Hepatocyte (in vitro differentiated cells): ENCODE measurements around the gene HOXD11.

Source experiments
- EZH2 ChIP-seq: fragments of 200-600 bp; sonication (generic); IDR thresholded peaks from 2 replicates; pipeline ENCODE4 v1.6.1; 2016; ENCODE audit warnings: antibody characterized with exemption, mild to moderate bottlenecking, borderline replicate concordance
- EZH2phosphoT487 ChIP-seq: fragments of 200-600 bp; sonication (generic); IDR thresholded peaks from one replicate; pipeline ENCODE4 v1.6.1; 2018; ENCODE audit warnings: antibody characterized with exemption, mild to moderate bottlenecking, low read depth, moderate library complexity; ENCODE audit not compliant: unreplicated experiment, severe bottlenecking
- TF ChIP-seq, protein P1 (sequence below): fragments of 200-600 bp; sonication (generic); IDR thresholded peaks from 2 replicates; pipeline ENCODE4 v1.5.1; 2016; ENCODE audit warnings: antibody characterized with exemption, mild to moderate bottlenecking; ENCODE audit not compliant: poor library complexity

DNA sequence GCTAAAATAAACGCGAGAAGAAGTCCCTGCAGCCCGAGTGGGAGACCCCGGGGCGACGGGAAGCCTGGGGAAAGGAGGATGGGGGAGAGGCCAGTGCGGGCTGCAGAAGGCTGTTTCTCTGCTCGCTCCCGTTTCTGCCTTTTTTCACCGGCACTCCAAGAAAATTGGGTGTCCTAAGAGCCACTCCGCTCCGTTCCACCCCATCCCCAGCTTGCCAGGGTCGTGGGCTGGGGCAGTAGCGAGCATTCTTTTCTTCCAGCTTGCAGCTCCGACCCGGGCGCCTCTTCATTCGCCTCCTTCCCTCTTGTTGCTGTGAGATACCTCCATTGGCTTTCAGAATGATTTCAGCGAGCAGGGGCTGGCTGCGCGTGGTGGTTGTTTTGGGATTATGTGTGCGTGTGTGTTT, 51.1 kb downstream of the HOXD11 start:
- TF ChIP-seq, protein P1, sequence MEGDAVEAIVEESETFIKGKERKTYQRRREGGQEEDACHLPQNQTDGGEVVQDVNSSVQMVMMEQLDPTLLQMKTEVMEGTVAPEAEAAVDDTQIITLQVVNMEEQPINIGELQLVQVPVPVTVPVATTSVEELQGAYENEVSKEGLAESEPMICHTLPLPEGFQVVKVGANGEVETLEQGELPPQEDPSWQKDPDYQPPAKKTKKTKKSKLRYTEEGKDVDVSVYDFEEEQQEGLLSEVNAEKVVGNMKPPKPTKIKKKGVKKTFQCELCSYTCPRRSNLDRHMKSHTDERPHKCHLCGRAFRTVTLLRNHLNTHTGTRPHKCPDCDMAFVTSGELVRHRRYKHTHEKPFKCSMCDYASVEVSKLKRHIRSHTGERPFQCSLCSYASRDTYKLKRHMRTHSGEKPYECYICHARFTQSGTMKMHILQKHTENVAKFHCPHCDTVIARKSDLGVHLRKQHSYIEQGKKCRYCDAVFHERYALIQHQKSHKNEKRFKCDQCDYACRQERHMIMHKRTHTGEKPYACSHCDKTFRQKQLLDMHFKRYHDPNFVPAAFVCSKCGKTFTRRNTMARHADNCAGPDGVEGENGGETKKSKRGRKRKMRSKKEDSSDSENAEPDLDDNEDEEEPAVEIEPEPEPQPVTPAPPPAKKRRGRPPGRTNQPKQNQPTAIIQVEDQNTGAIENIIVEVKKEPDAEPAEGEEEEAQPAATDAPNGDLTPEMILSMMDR, result no peak
- TF ChIP-seq EZH2phosphoT487 (peak; percentile 92), EZH2 (no peak)
